Hippocampal formation (tissue), 2 donors: Measurements from ENCODE around the gene RIMBP2.

Experiments used
- DNase-seq, 2 donors: peaks; one replicate each; lab custom pipeline; 2025; lab: John Stamatoyannopoulos, UW

The RIMBP2 gene

DNA sequence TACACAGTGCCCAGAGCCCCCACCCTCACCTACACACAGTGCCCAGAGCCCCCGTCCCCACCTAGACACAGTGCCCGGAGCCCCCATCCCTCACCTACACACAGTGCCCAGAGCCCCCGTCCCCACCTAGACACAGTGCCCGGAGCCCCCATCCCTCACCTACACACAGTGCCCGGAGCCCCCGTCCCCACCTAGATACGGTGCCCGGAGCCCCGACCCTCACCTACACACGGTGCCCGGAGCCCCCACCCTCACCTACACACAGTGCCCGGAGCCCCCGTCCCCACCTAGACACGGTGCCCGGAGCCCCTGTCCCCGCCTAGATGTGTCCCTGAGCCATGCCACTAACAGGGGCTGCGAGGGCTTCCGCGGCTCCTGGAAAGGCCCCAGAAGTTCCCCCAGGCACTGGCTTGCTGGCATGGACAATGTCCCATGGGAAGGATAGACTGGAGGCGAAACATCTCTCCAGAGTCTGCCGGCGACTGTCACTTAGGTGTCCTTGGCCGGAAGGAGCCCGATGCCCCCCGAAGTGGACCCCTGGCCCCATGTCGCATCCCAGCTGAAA lies 232.4 kb downstream of the RIMBP2 start:
- DNase-seq: no peak

DNA sequence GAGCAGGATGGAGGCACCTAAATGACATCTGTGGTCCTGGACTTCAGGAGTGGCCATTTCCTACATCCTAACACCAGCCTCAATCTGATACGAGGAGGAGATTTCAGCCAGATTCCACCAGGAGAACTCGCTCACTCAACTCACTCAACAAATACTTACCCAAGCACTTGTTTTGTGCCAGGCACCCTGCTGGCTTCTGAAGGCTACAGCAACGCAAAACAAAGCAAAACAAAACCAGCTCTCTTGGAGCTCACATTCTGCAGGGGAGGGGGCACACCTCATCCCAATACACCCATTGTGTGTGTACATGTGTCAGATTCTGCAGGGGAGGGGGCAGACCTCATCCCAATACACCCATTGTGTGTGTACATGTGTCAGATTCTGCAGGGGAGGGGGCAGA lies 233.7 kb downstream of the RIMBP2 start:
- DNase-seq: no peak

DNA sequence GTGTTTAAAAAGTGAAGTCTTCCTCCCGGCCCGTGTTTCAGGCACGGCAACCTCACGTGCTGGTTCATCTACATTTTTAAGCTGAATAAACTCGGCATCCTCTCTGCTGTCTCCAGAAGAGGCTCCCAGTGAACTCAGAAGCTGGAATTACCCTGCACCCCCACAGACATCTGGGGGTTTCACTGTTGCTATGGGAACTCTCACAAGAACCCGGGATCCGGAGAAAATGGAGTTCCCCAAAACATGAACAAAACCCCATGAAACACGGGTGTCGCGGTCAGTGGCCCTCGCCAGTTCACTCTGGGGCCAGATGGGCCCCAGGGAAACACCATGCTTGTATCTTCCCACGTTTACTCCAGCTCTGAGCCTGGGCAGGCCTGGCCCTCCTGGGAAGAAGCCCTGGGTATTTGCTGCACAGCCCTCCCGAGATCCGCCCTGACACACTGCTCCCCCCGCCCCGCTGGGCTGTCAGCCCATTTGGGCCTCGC lies 234.7 kb downstream of the RIMBP2 start:
- no peak for DNase-seq

DNA sequence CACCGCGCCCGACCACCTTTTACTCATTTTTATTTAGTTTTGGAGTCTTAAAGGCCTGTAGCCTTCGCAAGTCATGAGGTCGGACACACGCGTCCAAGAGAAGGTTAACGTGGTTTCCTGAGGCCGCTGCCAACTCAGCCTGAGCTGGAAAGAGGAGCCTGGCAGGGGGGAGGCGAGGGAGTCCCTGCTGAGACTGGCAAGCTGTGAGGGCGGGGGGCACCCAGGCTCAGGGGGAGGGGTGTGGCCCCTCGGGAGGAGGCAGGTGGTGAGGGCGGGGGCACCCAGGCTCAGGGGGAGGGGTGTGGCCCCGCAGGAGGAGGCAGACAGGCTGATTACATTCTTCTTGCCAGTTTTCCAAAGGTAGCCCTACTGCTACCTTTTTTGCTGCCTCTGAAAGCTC lies 235.2 kb downstream of the RIMBP2 start:
- DNase-seq: no peak

DNA sequence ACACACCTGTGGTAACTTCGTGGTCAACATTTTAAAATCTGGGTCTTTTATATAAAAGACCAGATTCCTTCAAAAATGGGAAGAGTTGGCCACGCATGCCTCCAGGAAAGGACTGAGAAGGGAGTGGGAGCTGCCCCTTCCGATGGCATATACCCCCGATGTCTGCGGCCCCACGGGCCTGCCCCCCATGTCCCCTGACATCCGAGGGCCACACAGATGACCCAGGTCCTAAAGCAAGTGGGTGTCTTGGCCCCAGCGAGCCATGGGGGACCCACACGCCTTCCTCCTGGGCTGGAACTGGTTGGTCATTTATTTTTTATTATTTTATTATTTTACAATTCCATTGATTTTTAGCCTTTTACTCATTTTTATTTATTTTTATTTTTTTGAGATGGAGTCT lies 235.9 kb downstream of the RIMBP2 start:
- no peak for DNase-seq

DNA sequence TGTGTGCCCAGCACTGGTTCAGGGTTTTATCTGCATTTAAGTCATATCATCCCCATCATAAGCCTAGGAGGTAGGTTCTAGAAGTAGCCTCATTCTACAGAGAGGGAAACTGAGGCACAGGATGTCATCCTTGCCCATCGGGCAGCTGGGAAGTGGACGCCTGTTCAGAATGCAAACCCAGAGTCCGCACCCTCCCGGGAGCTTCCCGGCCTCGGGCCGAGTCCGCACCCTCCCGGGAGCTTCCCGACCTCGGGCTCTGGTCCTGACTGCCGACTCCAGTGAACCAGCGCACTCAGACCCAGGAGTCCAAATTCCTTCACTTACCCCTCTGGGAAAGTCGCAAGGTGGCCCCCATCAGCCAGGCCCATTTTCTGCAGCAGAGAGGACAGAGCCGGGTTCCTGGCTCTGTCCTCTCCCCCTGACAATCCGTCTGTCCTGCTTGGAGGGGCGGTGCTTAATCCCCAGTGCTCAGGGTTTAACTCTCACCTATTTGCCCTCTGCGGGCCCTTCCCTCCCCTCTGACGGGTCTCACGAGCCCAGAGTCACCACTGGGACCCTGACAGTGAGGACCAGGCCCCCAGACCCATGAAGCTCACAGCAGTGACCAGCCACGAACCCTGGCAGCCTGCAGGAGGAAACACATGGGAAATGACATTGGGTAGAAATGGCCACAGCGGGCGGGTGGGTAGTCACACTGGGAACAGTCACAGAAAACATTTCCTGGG lies 236.5 kb downstream of the RIMBP2 start:
- no peak for DNase-seq

DNA sequence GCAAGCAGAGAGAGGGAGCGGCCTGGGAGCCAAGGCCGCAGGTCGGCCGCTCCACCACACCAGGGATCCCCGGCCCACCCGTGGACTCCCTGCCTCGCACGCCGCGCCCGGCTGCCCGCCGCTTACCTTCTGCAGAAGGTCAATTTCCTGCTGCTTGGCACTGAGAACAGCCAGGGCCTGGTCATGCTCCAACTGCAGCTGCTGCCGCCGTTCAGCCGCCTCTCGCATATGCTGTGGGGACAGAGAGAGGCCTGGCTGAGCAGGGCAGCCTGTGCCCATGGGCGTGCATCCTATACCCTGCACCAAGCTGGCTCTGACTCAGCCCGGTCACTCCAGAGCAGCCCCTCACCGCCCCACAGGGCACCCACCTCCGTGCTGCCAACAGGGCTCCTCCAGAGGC lies 237.3 kb downstream of the RIMBP2 start:
- DNase-seq: no peak

DNA sequence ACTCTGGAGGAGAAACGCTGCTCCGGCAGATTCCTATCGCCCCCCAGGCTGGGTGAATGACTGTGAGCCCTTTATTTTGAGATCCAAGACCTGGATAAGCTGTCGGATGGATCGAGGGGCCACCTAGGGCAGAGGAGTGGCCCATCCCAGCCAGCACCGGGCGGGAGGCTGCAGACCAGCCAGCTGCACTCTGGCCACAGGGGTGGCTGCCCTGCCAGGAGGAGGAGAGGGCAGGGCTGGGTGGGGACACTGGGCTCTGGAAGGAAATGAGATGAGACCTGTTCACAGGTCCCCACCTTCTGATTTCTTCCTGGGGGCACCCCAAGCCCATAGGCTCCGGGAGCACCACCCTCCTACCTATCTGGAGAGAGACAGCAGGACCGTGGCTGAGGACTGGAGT lies 238.4 kb downstream of the RIMBP2 start:
- DNase-seq: no peak

DNA sequence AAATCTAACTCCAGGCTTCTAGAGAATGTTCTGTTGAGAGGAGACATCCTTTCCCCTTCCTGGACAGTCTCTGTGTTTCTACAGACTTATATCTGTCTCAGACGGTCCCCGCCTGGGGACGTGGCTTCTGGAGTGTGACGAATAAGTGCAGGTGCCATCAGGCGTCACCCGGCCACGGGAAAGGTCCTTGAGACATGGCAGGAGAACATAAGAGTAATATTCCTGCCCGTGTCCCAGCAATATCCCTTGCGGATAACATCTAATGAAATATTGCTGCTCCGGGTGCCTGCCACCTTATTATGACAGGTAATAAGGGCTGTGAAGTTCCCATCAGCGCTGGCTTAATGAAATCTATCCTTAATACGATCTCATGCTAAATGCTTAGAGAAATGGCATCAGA lies 238.8 kb downstream of the RIMBP2 start:
- no peak for DNase-seq

DNA sequence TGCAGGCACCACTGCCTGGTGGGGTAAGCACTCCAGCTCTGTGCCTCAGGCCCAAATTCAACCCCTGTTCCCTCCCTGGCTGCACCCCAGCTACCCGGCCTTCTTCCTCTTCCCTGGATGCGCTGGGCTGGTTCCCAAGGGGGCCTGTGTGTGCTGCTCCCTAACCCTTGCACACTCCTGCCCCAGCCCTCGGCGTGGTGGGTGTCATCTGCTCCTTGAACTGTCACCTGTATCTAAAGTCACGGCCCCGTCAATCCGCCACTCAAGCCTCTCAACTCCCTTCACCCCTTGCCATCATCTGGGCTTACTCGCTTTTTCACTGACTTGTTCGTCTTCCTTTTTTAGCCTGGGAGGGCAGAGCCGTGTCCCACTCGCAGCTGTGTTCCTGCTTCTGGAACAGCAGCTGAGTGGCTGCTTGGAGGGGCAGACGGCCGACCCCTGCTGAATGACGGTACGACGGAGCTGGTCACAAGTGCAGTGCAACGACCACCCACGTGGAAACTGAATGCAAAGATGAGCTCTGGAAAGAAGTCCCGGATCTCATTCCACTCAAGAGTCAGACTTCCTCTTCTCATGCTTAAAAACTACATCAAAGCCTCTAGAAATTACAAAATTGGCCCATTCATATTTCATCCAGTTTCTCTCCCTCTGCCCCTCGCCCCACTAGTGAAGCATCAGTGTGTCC lies 239.5 kb downstream of the RIMBP2 start:
- DNase-seq: no peak

DNA sequence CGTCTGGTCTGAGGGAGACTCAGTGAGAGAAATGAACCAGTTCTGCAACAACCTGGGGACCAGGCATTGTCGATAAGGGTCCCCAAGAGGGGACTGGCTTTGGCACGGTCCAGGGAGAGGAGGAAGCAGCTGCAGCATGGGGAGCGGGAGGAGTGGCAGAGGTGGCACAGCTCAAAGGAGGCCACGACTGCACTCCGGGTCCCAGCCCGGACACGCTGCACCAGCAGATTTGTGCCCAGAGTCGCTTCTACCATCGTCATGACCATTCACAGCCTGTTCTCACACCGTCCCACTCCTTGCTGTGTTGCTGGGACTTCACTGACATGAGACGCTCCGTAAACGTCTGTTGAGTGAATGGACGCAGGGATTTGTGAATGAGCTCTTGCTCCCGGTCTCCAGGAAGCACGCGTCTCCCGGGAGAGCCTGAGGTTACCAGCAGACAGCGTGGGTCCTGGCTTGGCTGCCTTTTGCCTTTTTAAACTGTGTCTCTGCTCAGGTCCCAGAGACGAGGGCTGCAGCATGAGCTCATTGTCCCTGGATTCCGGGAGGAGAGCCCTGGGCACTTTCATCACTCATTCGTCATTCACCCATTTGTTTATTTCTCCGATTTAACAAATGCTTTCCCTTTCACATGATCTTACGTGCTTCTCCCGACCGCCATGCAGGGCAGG lies 241.4 kb downstream of the RIMBP2 start:
- no peak for DNase-seq

DNA sequence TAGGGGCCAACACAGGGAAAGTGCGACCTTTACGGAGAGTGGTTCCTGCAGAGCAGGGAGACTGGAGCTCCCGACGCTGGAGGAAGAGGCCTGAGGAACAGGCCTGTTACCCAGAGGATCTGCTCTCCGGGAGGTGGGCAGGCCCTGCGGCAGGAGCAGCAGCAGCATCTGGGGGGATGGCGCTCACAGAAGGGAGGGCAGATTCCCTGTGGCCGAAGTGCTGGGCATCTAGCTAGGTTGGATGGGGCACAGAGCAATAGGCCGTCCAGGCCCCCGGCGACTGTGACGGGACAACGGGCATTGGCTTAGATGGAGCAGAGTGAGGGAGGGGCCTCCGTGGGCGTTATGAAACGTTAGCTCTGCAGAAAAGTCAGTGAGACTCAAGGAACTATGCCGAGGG lies 242.8 kb downstream of the RIMBP2 start:
- no peak for DNase-seq

DNA sequence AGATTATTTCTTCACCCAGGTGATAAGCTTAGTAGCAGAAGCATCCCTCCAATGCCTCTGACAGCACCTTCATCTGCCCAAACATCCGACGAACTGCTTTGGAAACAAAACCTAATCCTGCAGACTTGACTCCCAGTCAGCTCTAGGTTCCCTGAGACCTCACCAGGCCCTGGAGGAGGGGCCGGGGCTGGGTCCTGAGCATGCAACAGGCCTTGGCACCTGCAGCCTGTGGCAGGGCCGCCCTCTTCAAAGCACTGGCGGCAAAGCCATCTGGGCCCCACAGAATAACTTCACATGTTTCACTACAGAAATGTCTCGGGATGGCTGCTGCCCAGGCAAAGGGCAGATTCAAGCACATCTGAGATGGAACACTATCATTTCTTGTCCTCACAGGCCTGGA lies 245.1 kb downstream of the RIMBP2 start:
- no peak for DNase-seq

DNA sequence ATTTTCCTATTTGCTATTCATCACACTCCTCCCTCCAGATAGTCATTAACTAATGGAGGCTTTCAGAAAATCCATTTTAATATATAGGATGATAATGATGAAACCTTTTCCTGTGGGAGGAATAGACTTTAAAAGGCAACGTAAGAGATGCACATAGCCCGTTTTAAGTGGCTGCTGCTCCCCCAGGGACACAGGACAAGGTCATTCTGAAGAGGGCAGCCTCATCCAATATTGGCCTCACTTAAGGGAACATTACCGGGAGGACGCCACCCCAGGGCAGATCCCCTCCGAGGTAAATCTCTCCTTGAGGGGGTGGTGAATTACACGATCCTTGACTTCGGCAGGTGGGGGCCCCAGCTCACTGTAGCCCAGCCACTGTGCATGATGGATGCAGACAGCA lies 246.5 kb downstream of the RIMBP2 start:
- no peak for DNase-seq

DNA sequence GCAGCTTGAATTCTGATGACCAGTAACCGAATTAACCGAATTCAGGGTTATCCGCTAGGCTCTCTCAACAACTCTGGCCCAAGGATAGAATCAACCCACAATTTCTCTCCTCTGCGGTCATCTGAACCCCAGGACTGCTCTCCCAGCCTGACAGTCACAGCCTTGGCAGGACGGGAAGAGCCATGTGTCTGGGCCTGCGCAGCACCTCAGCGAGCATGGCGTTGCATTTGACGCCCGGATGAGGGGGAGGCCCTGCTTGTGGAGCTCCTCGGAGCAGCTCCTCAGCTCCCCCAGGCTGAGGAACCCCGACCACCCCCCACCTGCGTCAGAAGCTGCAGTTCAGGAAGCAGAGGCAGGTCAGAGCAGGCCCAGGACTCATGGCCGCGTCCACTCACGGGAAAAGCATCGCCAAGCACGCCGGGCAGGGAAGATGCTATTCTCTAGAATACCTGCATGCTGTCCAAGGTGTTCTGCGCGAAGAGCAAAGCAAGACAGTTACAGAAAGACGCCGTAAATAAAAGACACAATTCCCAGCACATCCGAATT lies 247.3 kb downstream of the RIMBP2 start:
- no peak for DNase-seq

DNA sequence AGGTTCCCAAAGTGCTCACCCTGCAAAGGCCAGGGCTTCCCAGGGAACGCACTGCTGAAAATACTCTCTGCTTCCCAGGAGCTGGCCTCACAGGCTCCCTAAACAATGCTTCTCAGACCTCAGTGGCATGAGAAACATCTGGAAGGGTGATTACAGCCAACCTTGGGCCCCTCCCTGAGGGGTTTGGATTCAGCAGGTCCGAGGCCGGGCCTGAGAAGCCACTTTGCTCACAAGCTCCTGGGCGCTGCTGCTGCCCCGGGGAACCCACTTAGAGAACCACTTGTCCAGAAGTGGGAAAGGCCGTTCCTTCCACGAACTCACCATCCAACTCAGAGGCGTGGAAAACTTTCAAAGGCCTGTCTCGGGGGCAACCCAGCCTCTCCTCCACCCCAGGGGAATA lies 247.9 kb downstream of the RIMBP2 start:
- DNase-seq: no peak

DNA sequence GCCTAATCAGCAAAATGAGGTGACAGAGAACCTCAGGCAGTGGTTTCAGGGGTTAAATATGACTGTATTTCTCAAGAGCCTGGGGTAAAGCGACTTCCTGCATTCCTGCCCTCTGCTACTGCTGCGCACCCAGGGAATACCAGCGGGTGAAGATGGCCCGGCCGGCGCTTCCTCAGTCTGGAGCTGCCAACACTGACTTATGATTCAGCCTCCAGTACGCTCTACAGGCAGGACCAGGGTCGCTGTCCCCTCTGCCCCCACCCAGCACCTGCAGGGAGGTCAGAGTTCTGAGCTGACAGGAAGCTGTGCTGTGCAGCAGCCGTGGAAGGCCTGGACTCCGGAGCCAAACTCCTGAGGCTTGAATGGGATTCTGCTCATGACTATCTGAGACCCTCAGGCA lies 250.5 kb downstream of the RIMBP2 start:
- no peak for DNase-seq

DNA sequence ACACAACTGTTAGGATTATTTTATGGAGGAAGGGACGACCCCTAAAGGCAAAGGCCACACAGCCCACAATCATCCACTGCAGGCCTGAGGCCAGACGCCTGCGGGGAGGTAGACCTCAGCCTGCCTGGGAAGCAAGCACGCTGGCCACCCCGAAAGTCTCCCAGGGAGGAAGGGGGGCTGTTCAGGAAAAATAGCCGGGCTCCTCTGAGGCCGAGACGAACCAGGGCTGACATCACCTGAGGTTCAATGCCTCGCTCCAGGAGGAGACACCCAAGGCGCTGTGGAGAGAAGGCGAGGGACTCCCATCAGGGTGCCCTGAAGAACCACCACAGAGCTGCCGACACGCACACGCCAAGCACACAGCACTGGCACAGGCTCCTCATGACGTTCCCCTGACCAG lies 251.1 kb downstream of the RIMBP2 start:
- DNase-seq: no peak

DNA sequence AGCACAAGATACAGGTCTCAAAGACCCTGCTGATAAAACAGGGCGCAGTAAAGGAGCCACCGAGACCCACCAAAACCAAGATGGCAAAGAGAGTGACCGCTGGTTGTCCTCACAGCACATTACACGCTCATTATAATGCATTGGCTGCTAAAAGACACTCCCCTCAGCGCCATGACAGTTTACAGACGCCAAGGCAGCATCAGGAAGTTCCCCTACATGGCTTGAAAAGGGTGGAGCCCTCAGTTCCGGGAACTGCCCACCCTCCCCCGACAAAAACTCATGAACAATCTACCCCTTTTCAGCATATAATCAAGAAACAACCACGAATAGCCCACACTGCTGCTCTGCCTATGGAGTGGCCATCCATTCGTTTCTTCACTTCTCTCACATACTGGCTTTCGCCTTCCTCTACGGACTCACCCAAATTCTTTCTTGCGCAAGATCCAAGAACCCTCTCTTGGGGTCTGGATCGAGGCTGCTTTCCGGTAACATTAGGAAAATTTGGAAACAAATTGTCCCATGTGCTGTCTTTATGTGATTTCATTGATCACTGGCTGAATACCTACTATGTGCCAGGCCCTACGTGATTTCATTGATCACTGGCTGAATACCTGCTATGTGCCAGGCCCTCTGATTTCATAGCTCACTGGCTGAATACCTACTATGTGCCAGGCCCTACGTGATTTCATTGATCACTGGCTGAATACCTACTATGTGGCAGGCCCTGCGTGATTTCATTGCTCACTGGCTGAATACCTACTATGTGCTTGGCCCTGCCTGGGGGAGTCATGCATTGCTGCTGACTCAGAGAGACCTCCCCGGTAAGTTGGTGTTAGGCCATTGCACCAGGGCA lies 252.1 kb downstream of the RIMBP2 start:
- no peak for DNase-seq

DNA sequence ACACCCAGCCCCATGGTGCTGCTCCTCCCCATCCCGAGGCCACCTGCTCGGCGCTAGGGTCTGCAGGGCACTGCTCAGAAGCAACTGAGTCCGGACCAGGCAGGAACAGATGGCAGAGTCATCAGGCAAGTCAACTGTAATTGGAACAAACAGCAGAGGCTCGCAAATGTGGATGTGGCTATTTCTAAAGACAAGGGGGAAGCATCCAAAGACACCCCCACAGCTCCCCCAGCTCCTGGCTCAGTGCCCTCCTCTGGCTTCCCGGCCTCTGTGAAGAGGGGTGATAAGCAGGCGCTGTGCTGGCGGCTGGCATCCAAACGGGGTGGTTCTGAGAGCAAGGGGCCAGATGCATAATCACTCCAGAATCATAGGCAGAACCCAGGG lies 252.8 kb downstream of the RIMBP2 start:
- no peak for DNase-seq

DNA sequence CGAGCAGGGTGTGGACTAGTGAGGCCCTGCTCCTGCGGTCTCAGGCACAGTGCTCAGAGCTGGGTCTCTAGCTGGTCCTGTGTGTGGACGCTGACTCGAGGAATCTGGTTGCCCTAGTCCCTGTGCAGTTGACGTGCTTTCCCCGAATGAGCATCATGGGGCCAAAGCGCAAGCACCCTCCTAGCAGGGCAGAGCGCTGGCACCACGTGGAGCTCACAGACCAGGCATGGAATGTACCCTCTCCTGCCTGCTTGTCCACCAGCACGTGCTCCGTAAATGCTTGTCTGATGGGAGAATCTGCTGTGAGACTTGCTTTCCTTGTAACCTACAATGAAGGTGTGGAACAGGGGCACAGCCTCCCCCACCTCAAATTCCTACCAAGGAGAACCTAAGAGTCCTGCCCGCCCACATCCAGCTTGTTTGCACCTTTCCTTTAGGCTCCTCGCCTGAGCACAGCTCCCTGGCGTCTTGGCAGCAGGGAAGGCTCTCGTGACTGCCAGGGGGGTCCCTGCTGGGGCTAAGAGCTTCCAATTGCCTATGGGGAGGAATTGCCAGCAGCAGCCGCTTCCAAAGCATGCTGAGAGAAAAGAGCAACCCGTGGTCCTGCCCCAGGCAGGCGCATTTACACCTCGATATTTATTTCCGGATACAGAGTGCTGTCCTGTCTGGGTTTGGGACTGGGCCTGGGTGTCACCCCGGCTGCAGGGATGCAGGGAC lies 253.4 kb downstream of the RIMBP2 start:
- DNase-seq: no peak
